HCT116 (cell line): ENCODE measurements around the gene FKBP6. TPM values are rescaled to one million over a fixed set of nuclear protein-coding genes. Genes with fewer than 3 reads are reported as not detected.
"Not testable (repeated sequence)": the region's sequence is repeated elsewhere in the genome, so short reads cannot be mapped to it uniquely, and the experiment has no call there.

Source experiments
- ATAC-seq: fragments of 200-7000 bp; cut with Tn5 transposase; 2 replicates; pipeline ENCODE4 v1.9.1; 2020; ENCODE audit warnings: mild to moderate bottlenecking, moderate library complexity
- Bru-seq: library from RNA; stranded (reverse); fragments of 400-500 nt; gene quantifications from one replicate; lab custom pipeline; 2021; lab: Mats Ljungman, UMichigan
- BruChase-seq, 2 experiments: library from RNA; stranded (reverse); fragments of 400-500 nt; gene quantifications; one replicate each; lab custom pipeline; 2021; lab: Mats Ljungman, UMichigan
- BruUV-seq: library from RNA; stranded (reverse); fragments of 400-500 nt; replicated peaks from 2 replicates; lab custom pipeline; 2021; lab: Mats Ljungman, UMichigan
- CTCF ChIA-PET: fragments of 300-600 bp; sonication (Branson Sonifier 250); formaldehyde crosslinking; loops from one replicate; lab custom pipeline; 2021; ENCODE audit warnings: antibody characterized with exemption; lab: Charles Lee
- POLR2A ChIA-PET: fragments of 300-600, 350-600 bp; sonication (Branson Sonifier 250); formaldehyde crosslinking; loops from one replicate; lab custom pipeline; 2021; ENCODE audit warnings: antibody characterized with exemption; lab: Charles Lee
- RAD21 ChIA-PET, 2 experiments: fragments of 300-600 bp; sonication (Branson Sonifier 250); formaldehyde crosslinking; loops; one replicate each; lab custom pipeline; 2023; ENCODE audit warnings: low total read pairs in 2 of 2; ENCODE audit not compliant: uncharacterized antibody in 2 of 2, unreplicated experiment in 2 of 2, low non-redundant PET in 1 of 2; lab: Charles Lee
- DNase-seq: peaks from one replicate; pipeline ENCODE4 v3.0.0-alpha.2; 2010; ENCODE audit warnings: low read depth, low spot score
- H2AFZ ChIP-seq: fragments of 200-600 bp; shearing (Covaris generic), sonication (generic); 2 replicates; pipeline ENCODE4 v1.6.1; 2017; ENCODE audit warnings: low read depth, mixed run types, mixed read lengths, antibody characterized with exemption, low read length; ENCODE audit not compliant: poor library complexity, severe bottlenecking
- H3K27ac ChIP-seq: 2 replicates; pipeline ENCODE4 v1.5.1; 2012; ENCODE audit warnings: low read depth, low read length
- H3K27me3 ChIP-seq: fragments of 200-600 bp; sonication (generic); 2 replicates; pipeline ENCODE4 v1.6.1; 2016; ENCODE audit warnings: mixed run types, low read length, mixed read lengths; ENCODE audit not compliant: insufficient read depth
- H3K36me3 ChIP-seq, 2 experiments: fragments of 200-500 bp in 1 of 2; fragments of 200-600 bp in 1 of 2; sonication (Bioruptor generic) in 1 of 2; sonication (generic) in 1 of 2; 2 replicates each; pipeline versions ENCODE4 v1.5.1 to v1.6.1; 2014 to 2016; ENCODE audit warnings: low read length in 2 of 2, inconsistent platforms in 1 of 2, mixed read lengths in 1 of 2, mixed run types in 1 of 2; ENCODE audit not compliant: insufficient read depth in 2 of 2, control insufficient read depth in 1 of 2
- H3K4me1 ChIP-seq, 2 experiments: fragments of 200-600 bp in 1 of 2; sonication (generic) in 1 of 2; 2 replicates each; pipeline versions ENCODE4 v1.5.1 to v1.6.1; 2012 to 2017; ENCODE audit warnings: low read length in 2 of 2, inconsistent platforms in 1 of 2, mild to moderate bottlenecking in 1 of 2, mixed read lengths in 1 of 2, mixed run types in 1 of 2, moderate library complexity in 1 of 2; ENCODE audit not compliant: insufficient read depth in 2 of 2, control insufficient read depth in 1 of 2
- H3K4me2 ChIP-seq: fragments of 200-600 bp; sonication (generic); 2 replicates; pipeline ENCODE4 v1.6.1; 2017; ENCODE audit warnings: mixed run types, low read length, mixed read lengths
- H3K4me3 ChIP-seq, 2 experiments: fragments of 200-600 bp in 1 of 2; sonication (generic) in 1 of 2; replicated peaks in 1 of 2; 2 replicates each; pipeline ENCODE4 v1.5.1; 2011 to 2016; ENCODE audit warnings: low read length in 2 of 2, control low read depth in 1 of 2, low read depth in 1 of 2, mild to moderate bottlenecking in 1 of 2, mixed read lengths in 1 of 2, mixed run types in 1 of 2
- H3K79me2 ChIP-seq: fragments of 200-600 bp; sonication (generic); 2 replicates; pipeline ENCODE4 v1.6.1; 2017; ENCODE audit warnings: mild to moderate bottlenecking, mixed run types, low read length, moderate library complexity, mixed read lengths; ENCODE audit not compliant: insufficient read depth
- H3K9ac ChIP-seq: fragments of 200-600 bp; sonication (generic); 2 replicates; pipeline ENCODE4 v1.6.1; 2016; ENCODE audit warnings: low read length, mixed read lengths
- H3K9me2 ChIP-seq: fragments of 200-600 bp; sonication (generic), shearing (Covaris generic); 2 replicates; pipeline ENCODE4 v1.6.1; 2017; ENCODE audit warnings: mixed run types, mild to moderate bottlenecking, moderate library complexity; ENCODE audit not compliant: insufficient read depth
- H3K9me3 ChIP-seq, 2 experiments: fragments of 200-500 bp in 1 of 2; fragments of 200-600 bp in 1 of 2; sonication (Bioruptor generic) in 1 of 2; sonication (generic) in 1 of 2; 2 replicates each; pipeline ENCODE4 v1.6.1; 2014 to 2017; ENCODE audit warnings: low read length in 2 of 2, mixed read lengths in 2 of 2, inconsistent platforms in 1 of 2, low read depth in 1 of 2, mild to moderate bottlenecking in 1 of 2, mixed run types in 1 of 2, moderate library complexity in 1 of 2; ENCODE audit not compliant: control insufficient read depth in 1 of 2, insufficient read depth in 1 of 2
- H4K20me1 ChIP-seq: fragments of 200-600 bp; sonication (generic), shearing (Covaris generic); 2 replicates; pipeline ENCODE4 v1.6.1; 2017; ENCODE audit warnings: mixed run types, mild to moderate bottlenecking, moderate library complexity; ENCODE audit not compliant: insufficient read depth
- intact Hi-C: fragments of 100-400 bp; cut with micrococcal nuclease; formaldehyde crosslinking; loops from 2 replicates; pipeline ENCODE4 v1.10.0; 2022
- long read RNA-seq: library from polyadenylated mRNA; unstranded; transcript quantifications from one replicate; pipeline ENCODE4 v2.0.0, GENCODE V29; 2021; ENCODE audit not compliant: unreplicated experiment
- polyA plus RNA-seq: library from polyadenylated mRNA; unstranded; fragments of >200 nt; gene quantifications from 2 replicates; pipeline ENCODE4 v1.2.1, GENCODE V29; 2012; ENCODE audit warnings: missing spikeins
- total RNA-seq: library from RNA; stranded (reverse); gene quantifications from one replicate; pipeline ENCODE4 v1.2.1, GENCODE V29; 2021; ENCODE audit not compliant: unreplicated experiment

FKBP6 gene, protein sequence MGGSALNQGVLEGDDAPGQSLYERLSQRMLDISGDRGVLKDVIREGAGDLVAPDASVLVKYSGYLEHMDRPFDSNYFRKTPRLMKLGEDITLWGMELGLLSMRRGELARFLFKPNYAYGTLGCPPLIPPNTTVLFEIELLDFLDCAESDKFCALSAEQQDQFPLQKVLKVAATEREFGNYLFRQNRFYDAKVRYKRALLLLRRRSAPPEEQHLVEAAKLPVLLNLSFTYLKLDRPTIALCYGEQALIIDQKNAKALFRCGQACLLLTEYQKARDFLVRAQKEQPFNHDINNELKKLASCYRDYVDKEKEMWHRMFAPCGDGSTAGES
- total RNA-seq (not detected), Bru-seq, nascent RNA (percentile 3 among the genes with signal in this experiment), BruChase-seq, experiment 1, labeled RNA remaining after a 6-hour chase (percentile 8 among the genes with signal in this experiment), BruChase-seq, experiment 2, labeled RNA remaining after a 2-hour chase (not detected)
- polyA plus RNA-seq = 0.05 TPM in 1 of 2 replicates, not detected in the other
- long read RNA-seq = 0 reads

DNA sequence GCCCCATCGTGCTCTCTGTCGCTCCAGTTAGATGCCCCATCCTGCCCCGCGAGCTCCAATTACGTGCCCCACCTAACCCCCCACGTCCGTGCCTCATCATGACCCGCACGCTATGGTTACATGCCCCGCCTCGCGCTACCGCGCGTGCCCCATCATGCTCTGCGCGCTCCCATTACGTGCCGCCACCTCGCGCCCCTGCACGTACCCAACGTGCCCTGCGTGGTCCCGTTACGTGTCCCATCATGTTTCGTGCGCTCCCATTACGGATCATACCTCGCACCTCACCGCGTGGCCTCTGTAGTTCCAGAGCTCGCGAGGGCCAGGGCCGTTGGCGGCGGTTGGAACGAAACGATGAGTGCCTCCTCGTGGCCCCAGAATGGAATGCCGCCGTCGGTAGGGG, at the start of gene FKBP6, which contains the start of gene TRIM50:
Gene FKBP6 (plus strand): TSS at position 240 of the 400 bp plus-strand sequence. CDS start 268 bp downstream, outside the sequence.
Gene TRIM50 (minus strand): TSS at position 161 of the 400 bp plus-strand sequence. CDS start 3,295 bp downstream, outside the sequence.
- ATAC-seq, H3K4me2 ChIP-seq, DNase-seq, CTCF ChIA-PET, H3K27me3 ChIP-seq, H3K36me3 ChIP-seq, H3K9me3 ChIP-seq, H3K27ac ChIP-seq, H3K9ac ChIP-seq, H3K4me3 ChIP-seq, RAD21 ChIA-PET, POLR2A ChIA-PET, H3K9me2 ChIP-seq, H2AFZ ChIP-seq, BruUV-seq, H3K79me2 ChIP-seq, H4K20me1 ChIP-seq: not testable (repeated sequence)
- intact Hi-C loops = loop anchor here (10.0 kb wide), 1 partner anchor 407 kb away; the partner anchor contains the start of gene ABHD11
- H3K4me1 ChIP-seq = peaks cover 0 to 11% of the 10 kb centered on the region in 2 experiments; a peak in 2 of 4 replicates

DNA sequence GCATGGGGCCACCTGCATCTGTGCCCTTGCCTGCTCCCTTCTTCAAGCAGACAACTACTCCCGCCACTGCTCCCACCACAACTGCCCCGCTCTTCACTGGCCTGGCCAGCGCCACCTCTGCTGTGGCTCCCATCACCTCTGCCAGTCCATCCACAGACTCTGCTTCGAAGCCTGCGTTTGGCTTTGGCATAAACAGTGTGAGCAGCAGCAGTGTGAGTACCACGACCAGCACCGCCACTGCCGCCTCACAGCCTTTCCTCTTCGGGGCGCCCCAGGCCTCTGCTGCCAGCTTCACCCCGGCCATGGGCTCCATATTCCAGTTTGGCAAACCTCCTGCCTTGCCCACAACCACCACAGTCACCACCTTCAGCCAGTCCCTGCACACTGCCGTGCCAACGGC, 30.7 kb upstream of the FKBP6 start:
- H3K36me3 ChIP-seq, H3K9ac ChIP-seq, DNase-seq, BruUV-seq, H3K4me2 ChIP-seq, H3K4me1 ChIP-seq, intact Hi-C loops, RAD21 ChIA-PET, H3K27ac ChIP-seq, H3K9me2 ChIP-seq, H4K20me1 ChIP-seq, H2AFZ ChIP-seq, H3K9me3 ChIP-seq, ATAC-seq, H3K27me3 ChIP-seq, POLR2A ChIA-PET, H3K4me3 ChIP-seq, CTCF ChIA-PET, H3K79me2 ChIP-seq: not testable (repeated sequence)

GRCh38 chr7:73297706-73298105, 30.3 kb upstream of the FKBP6 start:
- intact Hi-C loops, H3K36me3 ChIP-seq, ATAC-seq, DNase-seq, H3K9ac ChIP-seq, H3K4me1 ChIP-seq, H3K27ac ChIP-seq, H3K4me2 ChIP-seq, H2AFZ ChIP-seq, H3K27me3 ChIP-seq, POLR2A ChIA-PET, H3K9me3 ChIP-seq, RAD21 ChIA-PET, CTCF ChIA-PET, H3K9me2 ChIP-seq, H3K4me3 ChIP-seq, H4K20me1 ChIP-seq, H3K79me2 ChIP-seq, BruUV-seq: not testable (repeated sequence)

DNA sequence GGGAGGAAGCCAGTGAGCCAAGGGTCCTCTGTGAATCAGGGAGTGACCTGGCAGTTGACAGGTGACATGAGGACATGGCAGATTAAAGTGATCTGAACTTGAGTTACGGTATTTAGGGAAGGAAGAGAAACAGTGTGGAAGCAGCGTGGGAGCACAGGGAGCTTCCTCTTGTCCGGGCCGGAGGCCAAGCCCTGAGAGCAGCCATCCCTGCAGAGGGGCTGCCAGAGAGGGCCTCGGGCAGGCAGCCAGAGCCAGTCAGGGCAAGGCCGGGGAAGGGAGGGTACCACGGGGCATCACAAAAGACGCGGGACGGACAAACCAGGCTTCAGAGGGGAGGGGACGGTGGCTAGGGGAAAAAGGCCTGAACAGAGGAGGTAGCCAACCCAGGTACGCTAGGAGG, 28.1 kb upstream of the FKBP6 start:
- H3K9me2 ChIP-seq, H3K27ac ChIP-seq, intact Hi-C loops, H2AFZ ChIP-seq, H3K79me2 ChIP-seq, H3K4me2 ChIP-seq, RAD21 ChIA-PET, H3K36me3 ChIP-seq, H3K4me1 ChIP-seq, H3K4me3 ChIP-seq, CTCF ChIA-PET, BruUV-seq, H3K9ac ChIP-seq, ATAC-seq, DNase-seq, H4K20me1 ChIP-seq, H3K27me3 ChIP-seq, H3K9me3 ChIP-seq, POLR2A ChIA-PET: not testable (repeated sequence)
